H1 (cell line): ENCODE measurements around the gene PRR23C.

Experiments used
- EZH2 ChIP-seq: fragments of 200-600 bp; sonication (generic); IDR thresholded peaks from 2 replicates; pipeline ENCODE4 v1.7.1; 2012; ENCODE audit warnings: low read depth, mild to moderate bottlenecking, moderate library complexity, low read length, inconsistent platforms; ENCODE audit not compliant: severe bottlenecking
- GTF2F1 ChIP-seq: IDR thresholded peaks from 2 replicates; pipeline ENCODE4 v1.6.1; 2012; ENCODE audit warnings: low read depth, low read length, improper control_type of control experiment, borderline replicate concordance
- KDM1A ChIP-seq: fragments of 200-600, 300-600 bp; sonication (generic); IDR thresholded peaks from 2 replicates; pipeline ENCODE4 v1.7.1; 2016; ENCODE audit warnings: mild to moderate bottlenecking, low read length, borderline replicate concordance
- POLR2A ChIP-seq, 2 experiments: IDR thresholded peaks; 1 replicate in 1 of 2; 2 replicates in 1 of 2; pipeline ENCODE4 v1.6.1; 2011; ENCODE audit warnings: low read depth in 2 of 2, low read length in 2 of 2, mild to moderate bottlenecking in 2 of 2; ENCODE audit errors: control extremely low read depth in 1 of 2
- POLR2AphosphoS5 ChIP-seq: IDR thresholded peaks from 2 replicates; pipeline ENCODE4 v1.6.1; 2011; ENCODE audit warnings: low read depth, low read length
- TF ChIP-seq, protein P1 (sequence below), 3 experiments: IDR thresholded peaks; 1 replicate in 2 of 3; 2 replicates in 1 of 3; pipeline versions ENCODE4 v1.5.1 to v1.6.1; 2011; ENCODE audit warnings: low read length in 3 of 3, mild to moderate bottlenecking in 3 of 3, inconsistent platforms in 2 of 3, low read depth in 1 of 3, moderate library complexity in 1 of 3; ENCODE audit not compliant: insufficient read depth in 1 of 3; ENCODE audit errors: control extremely low read depth in 1 of 3

DNA sequence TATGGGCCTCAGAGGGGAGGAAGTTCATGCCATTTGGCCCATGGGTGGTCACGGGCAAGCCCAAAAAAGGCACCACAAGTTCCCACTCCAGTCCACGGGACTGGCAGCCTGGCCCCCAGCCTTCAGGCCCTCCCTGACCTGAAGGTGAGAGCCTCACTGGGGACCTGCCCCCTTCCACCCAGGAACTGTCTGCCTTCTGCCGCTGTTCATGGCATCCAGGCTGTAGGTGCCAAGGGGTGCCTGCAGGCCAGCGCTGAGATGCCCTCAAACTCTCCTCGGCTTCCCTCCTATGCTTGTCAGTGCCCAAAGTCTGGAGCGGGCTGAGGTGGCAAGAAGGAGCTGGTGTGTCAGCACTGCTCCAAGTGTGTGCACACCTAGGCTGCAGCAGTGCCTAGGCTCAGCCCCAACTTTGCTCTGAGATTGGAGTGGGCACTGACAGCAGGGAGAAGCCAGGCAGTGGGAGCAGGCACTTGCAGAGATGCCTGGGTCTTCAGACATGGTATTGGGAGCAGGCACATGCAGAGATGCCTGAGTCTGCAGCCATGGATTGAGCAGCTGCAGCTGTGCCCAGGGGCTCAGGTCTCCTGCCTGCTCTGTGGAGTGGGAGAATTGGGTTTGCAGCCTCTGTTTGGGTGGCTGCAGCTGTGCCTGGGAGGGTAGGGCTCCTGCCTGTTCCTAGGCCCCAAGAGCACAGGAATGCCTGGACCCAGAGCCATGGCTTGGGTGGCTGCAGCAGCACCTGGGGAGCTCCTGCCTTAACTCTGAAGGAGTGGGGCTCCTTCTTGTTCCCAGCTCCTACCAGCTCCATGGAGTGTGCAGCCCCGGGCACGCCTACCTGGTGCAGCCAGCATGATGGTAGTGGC, 44.0 kb upstream of the PRR23C start:
- TF ChIP-seq KDM1A = no peak
- TF ChIP-seq, protein P1, sequence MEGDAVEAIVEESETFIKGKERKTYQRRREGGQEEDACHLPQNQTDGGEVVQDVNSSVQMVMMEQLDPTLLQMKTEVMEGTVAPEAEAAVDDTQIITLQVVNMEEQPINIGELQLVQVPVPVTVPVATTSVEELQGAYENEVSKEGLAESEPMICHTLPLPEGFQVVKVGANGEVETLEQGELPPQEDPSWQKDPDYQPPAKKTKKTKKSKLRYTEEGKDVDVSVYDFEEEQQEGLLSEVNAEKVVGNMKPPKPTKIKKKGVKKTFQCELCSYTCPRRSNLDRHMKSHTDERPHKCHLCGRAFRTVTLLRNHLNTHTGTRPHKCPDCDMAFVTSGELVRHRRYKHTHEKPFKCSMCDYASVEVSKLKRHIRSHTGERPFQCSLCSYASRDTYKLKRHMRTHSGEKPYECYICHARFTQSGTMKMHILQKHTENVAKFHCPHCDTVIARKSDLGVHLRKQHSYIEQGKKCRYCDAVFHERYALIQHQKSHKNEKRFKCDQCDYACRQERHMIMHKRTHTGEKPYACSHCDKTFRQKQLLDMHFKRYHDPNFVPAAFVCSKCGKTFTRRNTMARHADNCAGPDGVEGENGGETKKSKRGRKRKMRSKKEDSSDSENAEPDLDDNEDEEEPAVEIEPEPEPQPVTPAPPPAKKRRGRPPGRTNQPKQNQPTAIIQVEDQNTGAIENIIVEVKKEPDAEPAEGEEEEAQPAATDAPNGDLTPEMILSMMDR (IDR thresholded peaks at IDR 0.05; ENCODE audit: control extremely low read depth in 1 of 3, insufficient read depth in 1 of 3, low read depth in 1 of 3, low read length in 3 of 3) = no peak
- TF ChIP-seq GTF2F1 = no peak
- TF ChIP-seq POLR2AphosphoS5 = no peak
- no peak for TF ChIP-seq POLR2A (IDR thresholded peaks at IDR 0.05; ENCODE audit: control extremely low read depth in 1 of 2, low read depth in 2 of 2, low read length in 2 of 2)
- no peak for TF ChIP-seq EZH2
